ENCODE results near the gene KRTAP9-3.
"Not testable (repeated sequence)": the region's sequence is repeated elsewhere in the genome, so short reads cannot be mapped to it uniquely, and the experiment has no call there.

The KRTAP9-3 gene

DNA sequence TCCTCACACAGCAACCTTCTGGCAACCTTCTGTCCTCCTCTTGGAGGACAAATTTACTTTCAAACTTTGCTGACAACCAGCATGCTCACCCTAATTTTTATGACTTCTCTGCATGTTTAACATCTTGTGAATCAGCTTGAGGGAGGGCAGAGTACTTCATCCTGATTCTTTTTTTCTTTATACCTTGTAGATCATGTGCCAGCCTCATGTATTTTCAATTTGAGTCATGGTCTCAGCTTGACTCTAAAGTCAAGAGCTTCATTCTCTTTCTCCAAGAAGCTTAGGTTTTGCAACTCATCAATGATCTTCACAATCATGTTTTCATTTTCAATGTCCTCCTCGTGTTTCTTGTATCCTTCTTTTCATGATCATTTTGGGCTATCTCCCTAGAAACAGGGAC, 39.6 kb downstream of the KRTAP9-3 start:
- H3K4me3 ChIP-seq (ENCODE audit: low read depth, low read length) = no peak overlapping the region
- no peak for TF ChIP-seq CTCF (IDR thresholded peaks at IDR 0.05; ENCODE audit: control insufficient read depth, extremely low read depth, insufficient read depth)
- DNase-seq (ENCODE audit: low read depth) = no peak

DNA sequence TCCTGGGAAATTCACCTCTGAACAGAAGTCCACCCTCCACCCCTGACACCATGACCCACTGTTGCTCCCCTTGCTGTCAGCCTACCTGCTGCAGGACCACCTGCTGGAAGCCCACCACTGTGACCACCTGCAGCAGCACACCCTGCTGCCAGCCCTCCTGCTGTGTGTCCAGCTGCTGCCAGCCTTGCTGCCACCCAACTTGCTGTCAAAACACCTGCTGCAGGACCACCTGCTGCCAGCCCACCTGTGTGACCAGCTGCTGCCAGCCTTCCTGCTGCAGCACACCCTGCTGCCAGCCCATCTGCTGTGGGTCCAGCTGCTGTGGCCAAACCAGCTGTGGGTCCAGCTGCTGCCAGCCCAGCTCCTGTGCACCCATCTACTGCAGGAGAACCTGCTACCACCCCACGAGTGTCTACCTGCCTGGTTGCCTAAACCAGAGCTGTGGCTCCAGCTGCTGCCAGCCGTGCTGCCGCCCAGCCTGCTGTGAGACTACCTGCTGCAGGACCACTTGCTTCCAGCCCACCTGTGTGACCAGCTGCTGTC, 43.5 kb downstream of the KRTAP9-3 start, which contains the start of gene KRTAP9-7:
TSS of gene KRTAP9-7 (plus strand) at position 51 of the 543 bp plus-strand sequence. CDS start at position 51, 0 bp downstream.
- not testable (repeated sequence) for DNase-seq (ENCODE audit: low read depth); H3K4me3 ChIP-seq (ENCODE audit: low read depth, low read length)

DNA sequence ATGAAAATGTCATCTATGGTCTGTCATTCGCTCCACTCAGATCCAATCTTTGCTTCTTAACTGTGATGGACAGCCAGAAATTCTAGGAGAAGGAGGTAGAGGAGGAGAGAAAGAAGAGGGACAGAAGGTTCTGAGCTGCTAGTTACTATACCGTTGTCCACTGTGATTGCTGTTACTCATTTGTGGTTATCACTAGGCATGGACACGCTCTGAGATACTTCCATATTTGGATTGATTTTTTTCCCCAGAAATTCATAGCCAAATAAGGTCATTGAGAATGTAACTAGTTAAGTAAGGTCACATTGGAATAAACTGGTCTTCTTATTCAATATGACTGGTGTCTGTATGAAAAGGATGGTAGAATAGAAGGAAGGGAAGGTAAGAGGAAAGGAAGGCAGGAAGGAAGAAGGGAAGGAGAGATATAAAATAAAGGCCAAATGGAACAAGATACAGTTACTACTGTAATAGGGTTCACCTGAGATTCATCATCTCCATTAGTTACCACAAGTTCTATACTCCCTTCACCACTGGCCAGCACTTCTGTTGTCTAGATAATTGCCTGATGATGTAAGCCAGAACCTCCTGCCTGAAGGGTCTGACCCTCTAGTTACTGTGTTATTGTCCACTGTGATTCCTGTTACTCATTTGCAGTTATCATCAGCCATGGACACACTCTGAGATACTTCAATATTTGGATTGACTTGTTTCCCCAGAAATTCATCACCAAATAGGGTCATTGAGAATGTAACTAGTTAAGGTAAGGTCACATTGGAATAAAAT, 46.1 kb downstream of the KRTAP9-3 start:
- no peak for TF ChIP-seq CTCF (IDR thresholded peaks at IDR 0.05; ENCODE audit: control insufficient read depth, extremely low read depth, insufficient read depth)
- H3K4me3 ChIP-seq (ENCODE audit: low read depth, low read length) = no peak overlapping the region
- no peak for DNase-seq (ENCODE audit: low read depth)
